Loucy (cell line): ENCODE measurements around the gene EPB41L2.

Source experiments
- H2AFZ ChIP-seq: fragments of 200-600 bp; sonication (generic); 2 replicates; pipeline ENCODE4 v1.6.0; 2016; ENCODE audit warnings: antibody characterized with exemption, mild to moderate bottlenecking, low read length, moderate library complexity
- H3F3A ChIP-seq: fragments of 200-600 bp; 2 replicates; pipeline ENCODE4 v1.6.0; 2016; ENCODE audit warnings: antibody characterized with exemption, low read depth, mild to moderate bottlenecking
- H3K27me3 ChIP-seq: fragments of 200-600 bp; sonication (generic); 2 replicates; pipeline ENCODE4 v1.6.1; 2014; ENCODE audit warnings: low read length, mild to moderate bottlenecking; ENCODE audit not compliant: insufficient read depth, poor library complexity, severe bottlenecking
- H3K36me3 ChIP-seq: fragments of 200-600 bp; sonication (generic); 2 replicates; pipeline ENCODE4 v1.6.1; 2016; ENCODE audit warnings: low read length; ENCODE audit not compliant: insufficient read depth
- H3K4me1 ChIP-seq: fragments of 200-600 bp; sonication (generic); 2 replicates; pipeline ENCODE4 v1.5.1; 2014; ENCODE audit warnings: low read length, mild to moderate bottlenecking; ENCODE audit not compliant: insufficient read depth, poor library complexity, severe bottlenecking
- H3K4me2 ChIP-seq: fragments of 200-600 bp; sonication (generic); 2 replicates; pipeline ENCODE4 v1.6.0; 2014; ENCODE audit warnings: antibody characterized with exemption, low read length, low read depth, mild to moderate bottlenecking; ENCODE audit not compliant: poor library complexity, severe bottlenecking
- H3K4me3 ChIP-seq: fragments of 200-600 bp; sonication (generic); 2 replicates; pipeline ENCODE4 v1.5.1; 2014; ENCODE audit warnings: low read length, mild to moderate bottlenecking, mixed read lengths; ENCODE audit not compliant: poor library complexity, severe bottlenecking
- H3K79me2 ChIP-seq: fragments of 200-600 bp; sonication (generic); 2 replicates; pipeline ENCODE4 v1.6.1; 2014; ENCODE audit warnings: low read length; ENCODE audit not compliant: insufficient read depth
- H3K9ac ChIP-seq: fragments of 200-600 bp; sonication (generic); 2 replicates; pipeline ENCODE4 v1.6.0; 2014; ENCODE audit warnings: mild to moderate bottlenecking, low read depth, low read length, moderate library complexity; ENCODE audit not compliant: poor library complexity, severe bottlenecking
- H3K9me2 ChIP-seq: fragments of 200-600 bp; sonication (generic); replicated peaks from 2 replicates; pipeline ENCODE4 v1.6.1; 2016; ENCODE audit warnings: low read depth, low read length, mixed read lengths
- H3K9me3 ChIP-seq: fragments of 200-600 bp; sonication (generic); 2 replicates; pipeline ENCODE4 v1.6.1; 2014; ENCODE audit warnings: mild to moderate bottlenecking, antibody characterized with exemption, low read length, low read depth; ENCODE audit not compliant: insufficient read depth
- H4K20me1 ChIP-seq: fragments of 200-600 bp; sonication (generic); 2 replicates; pipeline ENCODE4 v1.6.0; 2014; ENCODE audit warnings: antibody characterized with exemption, low read length, mild to moderate bottlenecking; ENCODE audit not compliant: insufficient read depth, poor library complexity, severe bottlenecking
- CTCF ChIP-seq: fragments of 200-600 bp; sonication (generic); conservative IDR thresholded peaks from 2 replicates; pipeline ENCODE4 v1.5.1; 2014; ENCODE audit warnings: mild to moderate bottlenecking, antibody characterized with exemption, low read length
- EZH2phosphoT487 ChIP-seq: fragments of 200-600 bp; IDR thresholded peaks from 2 replicates; pipeline ENCODE4 v1.6.1; 2018; ENCODE audit warnings: antibody characterized with exemption, mild to moderate bottlenecking, moderate library complexity, borderline replicate concordance

Gene EPB41L2

DNA sequence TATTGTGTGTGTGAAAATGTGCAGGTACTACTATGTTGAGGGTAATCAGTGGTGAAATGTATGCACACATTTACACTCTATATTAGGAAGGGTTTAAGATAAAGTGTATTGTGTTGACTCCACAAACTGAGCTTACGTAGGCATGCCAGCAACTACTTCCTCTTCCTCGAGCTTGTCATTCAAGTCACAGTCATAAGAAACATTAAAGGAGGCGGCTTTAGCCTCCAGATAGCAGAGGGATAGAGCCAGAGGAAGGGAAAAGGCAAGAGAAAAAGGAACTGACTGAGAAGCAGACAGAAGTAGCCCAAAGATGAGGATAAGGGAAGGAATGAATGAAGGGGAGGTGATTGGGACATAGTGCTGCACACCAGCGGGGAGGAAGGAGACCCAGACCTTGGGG is 180.7 kb downstream of the EPB41L2 start:
- H3K4me2 ChIP-seq, result no peak overlapping the region
- no peak overlapping the region for H2AFZ ChIP-seq
- no peaks in the 10 kb centered on the region for H4K20me1 ChIP-seq
- TF ChIP-seq EZH2phosphoT487, result no peak
- TF ChIP-seq CTCF, result no peak
- no peaks in the 10 kb centered on the region for H3K9me2 ChIP-seq
- H3K36me3 ChIP-seq, result peaks cover 26% of the 10 kb centered on the region; the same call in 1 of the 2 replicates
- H3F3A ChIP-seq, result no peaks in the 10 kb centered on the region
- no peaks in the 10 kb centered on the region for H3K4me1 ChIP-seq
- H3K9me3 ChIP-seq, result no peaks in the 10 kb centered on the region
- H3K27me3 ChIP-seq, result no peaks in the 10 kb centered on the region
- no peaks in the 10 kb centered on the region for H3K79me2 ChIP-seq
- H3K4me3 ChIP-seq, result no peak overlapping the region
- H3K9ac ChIP-seq, result no peak overlapping the region

DNA sequence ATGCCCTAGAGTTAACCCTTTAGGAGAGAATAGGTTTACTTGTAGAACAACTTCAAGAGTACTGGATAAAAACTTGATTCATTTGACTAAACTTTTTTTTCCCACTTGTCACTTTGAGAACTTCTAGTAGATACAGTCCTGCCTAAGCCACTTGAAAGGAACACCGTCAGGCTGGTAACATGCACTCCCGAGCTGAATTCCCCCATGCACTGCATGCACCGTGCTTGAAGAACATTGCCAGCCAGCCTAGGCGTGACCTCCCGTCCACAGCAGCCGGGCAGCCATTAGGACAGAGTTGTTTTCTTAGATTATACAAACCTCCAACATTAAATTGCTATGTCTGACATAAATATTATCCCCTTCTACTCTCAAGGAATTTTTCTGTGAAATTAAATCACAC is 183.2 kb downstream of the EPB41L2 start:
- Histone ChIP-seq H3K79me2 (no peaks in the 10 kb centered on the region), H3K27me3 (no peaks in the 10 kb centered on the region), H3F3A (no peaks in the 10 kb centered on the region), H3K9me2 (no peaks in the 10 kb centered on the region), H3K4me1 (no peaks in the 10 kb centered on the region), H3K9me3 (no peaks in the 10 kb centered on the region), H3K9ac (no peak overlapping the region), H3K4me3 (no peak overlapping the region), H2AFZ (no peak overlapping the region), H3K4me2 (no peak overlapping the region), H3K36me3 (peaks cover 23% of the 10 kb centered on the region; the same call in 1 of the 2 replicates), H4K20me1 (no peaks in the 10 kb centered on the region)
- TF ChIP-seq CTCF (no peak), EZH2phosphoT487 (no peak)

DNA sequence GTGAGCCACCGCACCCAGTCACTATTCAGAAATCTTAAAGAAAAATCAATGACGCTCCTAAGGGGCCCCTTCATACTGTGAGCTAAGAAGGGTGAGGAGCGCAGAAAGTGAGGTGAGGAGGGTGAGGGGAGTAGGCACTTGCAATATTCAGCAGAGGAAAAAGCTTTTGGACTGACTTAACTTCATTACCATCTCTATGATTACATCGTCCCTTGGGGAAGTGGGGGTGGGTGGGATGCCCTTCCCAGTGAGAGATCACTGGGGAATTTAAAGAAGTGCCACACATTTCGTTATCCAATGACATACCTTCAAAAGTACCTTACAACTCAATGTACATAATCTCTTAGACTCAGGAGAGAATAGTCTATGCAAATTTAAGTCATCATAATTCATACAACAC is 189.3 kb downstream of the EPB41L2 start:
- Histone ChIP-seq H3K9me2 (no peaks in the 10 kb centered on the region), H3K9me3 (no peaks in the 10 kb centered on the region), H2AFZ (no peak overlapping the region), H4K20me1 (no peaks in the 10 kb centered on the region), H3K9ac (no peak overlapping the region), H3K4me3 (no peak overlapping the region), H3K79me2 (no peaks in the 10 kb centered on the region), H3F3A (no peaks in the 10 kb centered on the region), H3K36me3 (peaks cover 14% of the 10 kb centered on the region; the same call in 1 of the 2 replicates), H3K27me3 (no peaks in the 10 kb centered on the region), H3K4me1 (no peaks in the 10 kb centered on the region), H3K4me2 (no peak overlapping the region)
- no peak for TF ChIP-seq EZH2phosphoT487
- TF ChIP-seq CTCF, result no peak
